K562 (cell line): ENCODE results near the gene CERS5. TPM values are rescaled to one million over a fixed set of nuclear protein-coding genes. Genes with fewer than 3 reads are reported as not detected.

Experiments used
- ATAC-seq: fragments of 200-7000 bp; cut with Tn5 transposase; 3 replicates; pipeline ENCODE4 v1.9.1; 2020; ENCODE audit warnings: moderate library complexity
- BruUV-seq: library from RNA; stranded (reverse); fragments of 400-500 nt; replicated peaks from 2 replicates; lab custom pipeline; 2021; lab: Mats Ljungman, UMichigan
- CTCF ChIA-PET: fragments of 300-600 bp; formaldehyde crosslinking; extraction: SDS; loops from one replicate; lab custom pipeline; 2021; ENCODE audit warnings: low intra/inter-chr PET ratio; lab: Yijun Ruan, JAX
- POLR2A ChIA-PET: fragments of 300-600, 350-650 bp; sonication (Branson Sonifier 250); formaldehyde crosslinking; extraction: SDS; loops from one replicate; lab custom pipeline; 2021; ENCODE audit warnings: antibody characterized with exemption, inconsistent platforms; lab: Yijun Ruan, JAX
- DNase-seq, 4 experiments: peaks; one replicate each; pipeline versions ENCODE4 v3.0.0 to v3.0.0-alpha.2; 2011 to 2018; ENCODE audit warnings: low spot score in 3 of 4, mixed read lengths in 3 of 4; ENCODE audit errors: extremely low read depth in 1 of 4
- FAIRE-seq: peaks from 2 replicates; lab custom pipeline; 2011; peaks lifted over from hg19 to GRCh38; lab: Jason Lieb, UNC
- H2AFZ ChIP-seq: 2 replicates; pipeline ENCODE4 v1.6.0; 2011; ENCODE audit warnings: low read depth, low read length, control low read depth, inconsistent platforms
- H3K27ac ChIP-seq: fragments of 200-600 bp; 3 replicates; pipeline ENCODE4 v1.8.0; 2011; ENCODE audit warnings: low read depth, mild to moderate bottlenecking, control low read depth, inconsistent platforms, low read length, moderate library complexity, mixed read lengths; ENCODE audit errors: extremely low read depth
- H3K27me3 ChIP-seq, 2 experiments: fragments of 300-600 bp in 1 of 2; 2 replicates in 1 of 2; 3 replicates in 1 of 2; pipeline versions ENCODE4 v1.6.0 to v1.8.0; 2011; ENCODE audit warnings: inconsistent platforms in 2 of 2, low read length in 2 of 2, mild to moderate bottlenecking in 1 of 2, mixed read lengths in 1 of 2, moderate library complexity in 1 of 2; ENCODE audit not compliant: control insufficient read depth in 2 of 2, insufficient read depth in 2 of 2
- H3K36me3 ChIP-seq: fragments of 300-600 bp; 3 replicates; pipeline ENCODE4 v1.8.0; 2011; ENCODE audit warnings: mild to moderate bottlenecking, low read length, inconsistent platforms; ENCODE audit not compliant: control insufficient read depth, insufficient read depth
- H3K4me1 ChIP-seq, 2 experiments: fragments of 200-600 bp in 1 of 2; replicated peaks in 1 of 2; 2 replicates in 1 of 2; 3 replicates in 1 of 2; pipeline versions ENCODE4 v1.5.1 to v1.8.0; 2011; ENCODE audit warnings: inconsistent platforms in 2 of 2, low read length in 2 of 2, mild to moderate bottlenecking in 1 of 2, mixed read lengths in 1 of 2, moderate library complexity in 1 of 2; ENCODE audit not compliant: control insufficient read depth in 2 of 2, insufficient read depth in 2 of 2
- H3K4me2 ChIP-seq: 2 replicates; pipeline ENCODE4 v1.6.1; 2011; ENCODE audit warnings: low read length, control low read depth, inconsistent platforms, mixed read lengths; ENCODE audit not compliant: insufficient read depth
- H3K4me3 ChIP-seq: fragments of 200-600 bp; sonication (generic), shearing (Covaris generic); 2 replicates; pipeline ENCODE4 v1.5.1; 2016; ENCODE audit warnings: control low read depth, inconsistent platforms
- H3K79me2 ChIP-seq: fragments of 200-600 bp; 3 replicates; pipeline ENCODE4 v1.8.0; 2011; ENCODE audit warnings: low read length, inconsistent platforms; ENCODE audit not compliant: control insufficient read depth, insufficient read depth
- H3K9ac ChIP-seq, 2 experiments: 2 replicates each; pipeline versions ENCODE4 v1.6.0 to v1.6.1; 2011; ENCODE audit warnings: low read depth in 2 of 2, low read length in 2 of 2, control low read depth in 1 of 2, inconsistent platforms in 1 of 2, mild to moderate bottlenecking in 1 of 2, mixed read lengths in 1 of 2; ENCODE audit not compliant: insufficient read depth in 1 of 2
- H3K9me1 ChIP-seq: one replicate; pipeline ENCODE4 v1.6.0; 2011; ENCODE audit warnings: inconsistent platforms, mild to moderate bottlenecking, low read length, moderate library complexity; ENCODE audit not compliant: control insufficient read depth, insufficient read depth
- H3K9me3 ChIP-seq: replicated peaks from 2 replicates; pipeline ENCODE4 v1.5.1; 2011; ENCODE audit warnings: low read depth, low read length, inconsistent platforms; ENCODE audit not compliant: control insufficient read depth, insufficient read depth
- H4K20me1 ChIP-seq: replicated peaks from 2 replicates; pipeline ENCODE4 v1.6.1; 2011; ENCODE audit warnings: low read length, inconsistent platforms, mixed read lengths; ENCODE audit not compliant: control insufficient read depth, insufficient read depth
- ARHGAP35 ChIP-seq: fragments of 450-650 bp; IDR thresholded peaks from 2 replicates; pipeline ENCODE4 v1.6.1; 2018; ENCODE audit not compliant: partially characterized antibody
- DIDO1 ChIP-seq: fragments of 450-650 bp; IDR thresholded peaks from 2 replicates; pipeline ENCODE4 v1.6.1; 2016; ENCODE audit warnings: low read depth, missing biosample characterization, missing genetic modification characterization
- FOS ChIP-seq: IDR thresholded peaks from 3 replicates; pipeline ENCODE4 v1.6.1; 2011; ENCODE audit not compliant: insufficient read length; ENCODE audit errors: extremely low read depth
- FOXK1 ChIP-seq: sonication (generic); formaldehyde crosslinking; IDR thresholded peaks from 2 replicates; pipeline ENCODE4 v1.8.0; 2022; ENCODE audit warnings: missing genetic modification reagents, mild to moderate bottlenecking, borderline replicate concordance
- RUNX1 ChIP-seq: sonication (generic); IDR thresholded peaks from 2 replicates; pipeline ENCODE4 v1.6.1; 2016; ENCODE audit warnings: antibody characterized with exemption, low read depth
- SIN3B ChIP-seq: fragments of 450-650 bp; IDR thresholded peaks from 2 replicates; pipeline ENCODE4 v1.6.1; 2017; ENCODE audit warnings: low read depth, mild to moderate bottlenecking, moderate library complexity
- ZBTB17 ChIP-seq: fragments of 450-650 bp; formaldehyde crosslinking; IDR thresholded peaks from 2 replicates; pipeline ENCODE4 v1.4.0; 2020; ENCODE audit warnings: mild to moderate bottlenecking
- WGBS: fragments of 100-300 bp; shearing (Covaris generic); methylation state at CpG from one replicate; pipeline ENCODE4 v1.1.6; 2016; ENCODE audit warnings: low coverage, mixed read lengths; ENCODE audit not compliant: insufficient coverage; ENCODE audit errors: missing lambda C conversion rate; 5-methylcytosine and 5-hydroxymethylcytosine counted together
- in situ Hi-C: fragments of 300-500 bp; cut with MboI; formaldehyde crosslinking; loops from 4 replicates; pipeline ENCODE4 v1.15.0; 2018; ENCODE audit warnings: inconsistent platforms, mixed read lengths
- intact Hi-C: fragments of 100-400 bp; cut with micrococcal nuclease; formaldehyde crosslinking; loops from 2 replicates; pipeline ENCODE4 v1.14.2; 2022
- polyA plus RNA-seq, 8 experiments: library from polyadenylated mRNA; depleted of rRNA in 4 of 8; stranded (reverse) in 5 of 8; unstranded in 3 of 8; fragments of >200 nt; fragmentation: Nextera tagmentation in 2 of 8; fragmentation: Illumina TruSeq in 1 of 8; extraction: Ambion mirVana in 2 of 8; extraction: Trizol in 1 of 8; gene quantifications; 2 replicates each; pipeline versions ENCODE4 v1.2.1 to v1.2.3, GENCODE V29; 2011 to 2014; ENCODE audit warnings: inconsistent platforms in 1 of 8, missing spikeins in 1 of 8
- total RNA-seq, 7 experiments: library from RNA; depleted of rRNA in 6 of 7; stranded (reverse); fragments of >200 nt in 6 of 7; fragmentation: Illumina TruSeq in 2 of 7; extraction: Trizol in 2 of 7; gene quantifications; 2 replicates each; pipeline versions ENCODE4 v1.2.1 to v1.2.3, GENCODE V29; 2011 to 2021; ENCODE audit warnings: low replicate concordance in 1 of 7
- TF ChIP-seq, protein P1 (sequence below): fragments of 450-650 bp; formaldehyde crosslinking; conservative IDR thresholded peaks from 2 replicates; pipeline ENCODE4 v1.4.0; 2022; ENCODE audit warnings: mild to moderate bottlenecking, missing genetic modification characterization
- TF ChIP-seq, protein P2 (sequence below): IDR thresholded peaks from 3 replicates; pipeline ENCODE4 v1.6.1; 2011; ENCODE audit warnings: borderline replicate concordance, mild to moderate bottlenecking, moderate library complexity; ENCODE audit not compliant: insufficient read length; ENCODE audit errors: extremely low read depth
- TF ChIP-seq, protein P3 (sequence below): fragments of 450-650 bp; formaldehyde crosslinking; IDR thresholded peaks from 2 replicates; pipeline ENCODE4 v1.4.0; 2020; ENCODE audit warnings: mild to moderate bottlenecking
- TF ChIP-seq, protein P4 (sequence below), 2 experiments: fragments of 250-450 bp in 1 of 2; fragments of 450-650 bp in 1 of 2; sonication (Bioruptor Pico) in 1 of 2; IDR thresholded peaks; 2 replicates each; pipeline versions ENCODE4 v1.6.1 to v1.8.0; 2016 to 2021; ENCODE audit warnings: mild to moderate bottlenecking in 2 of 2, moderate library complexity in 2 of 2, missing compliant biosample characterization in 1 of 2, missing genetic modification characterization in 1 of 2
- TF ChIP-seq, protein P5 (sequence below): fragments of 450-650 bp; IDR thresholded peaks from 2 replicates; pipeline ENCODE4 v1.6.1; 2016
- TF ChIP-seq, protein P6 (sequence below): sonication (generic); formaldehyde crosslinking; IDR thresholded peaks from 2 replicates; pipeline ENCODE4 v1.9.0; 2022; ENCODE audit warnings: mild to moderate bottlenecking, missing genetic modification reagents

The CERS5 gene
- total and polyA plus RNA-seq, 9 of the 15 experiments (the other 6 are each of a cell fraction or from before 2014, with no cell fraction given), result 6.1 to 47.5 (median 17.8) TPM

DNA sequence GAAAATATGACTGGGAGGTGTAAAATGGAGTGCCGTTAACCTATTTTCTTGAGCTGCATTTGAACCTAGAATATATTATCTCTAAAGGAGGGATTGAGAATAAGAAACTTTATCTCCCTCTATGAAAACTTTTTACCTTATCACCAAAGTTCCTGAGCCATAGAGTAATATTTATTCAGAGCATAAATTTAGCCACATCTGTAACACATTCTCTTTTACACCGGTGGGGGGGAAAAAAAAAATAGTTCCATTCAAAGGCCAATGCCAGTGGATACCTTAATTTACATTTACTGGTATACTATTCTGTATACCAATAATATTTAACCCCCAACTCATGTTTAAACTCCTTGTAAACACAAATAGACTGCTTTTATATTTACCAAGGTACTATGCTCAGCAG, 21.7 kb downstream of the CERS5 start:
- ChIA-PET POLR2A (interaction anchor here (1.0 kb wide), 1 partner anchor 10 kb away, joined by 3 read pairs; no protein-coding TSS in a partner anchor), CTCF (interaction anchor here (0.7 kb wide), 1 partner anchor 232 kb away, joined by 4 read pairs; no protein-coding TSS in a partner anchor)
- intact Hi-C loops (no loop called here), in situ Hi-C loops (no loop called here)
- no peaks in the 10 kb centered on the region for H3K27me3 ChIP-seq
- DNase-seq (no peak), ATAC-seq (no peak), FAIRE-seq (no peak)
- H3K4me1 ChIP-seq, result peaks cover 0 to 4% of the 10 kb centered on the region in 2 experiments; a peak in 1 of 5 replicates
- no peaks in the 10 kb centered on the region for H4K20me1 ChIP-seq
- 74% methylated on average over 2 of the region's 2 CpGs for whole genome bisulfite sequencing
- no peak overlapping the region for H2AFZ ChIP-seq
- no peak overlapping the region for H3K27ac ChIP-seq
- peaks cover 22% of the 10 kb centered on the region; the same call in 2 of the 3 replicates for H3K36me3 ChIP-seq
- no peaks in the 10 kb centered on the region for H3K9me3 ChIP-seq
- H3K9ac ChIP-seq, result no peak overlapping the region
- H3K9me1 ChIP-seq, result no peaks in the 10 kb centered on the region
- no TSS peak for BruUV-seq
- H3K4me3 ChIP-seq, result no peak overlapping the region
- H3K79me2 ChIP-seq, result peaks cover 8% of the 10 kb centered on the region; the same call in 1 of the 3 replicates
- no peak overlapping the region for H3K4me2 ChIP-seq
- TF ChIP-seq, protein P1, sequence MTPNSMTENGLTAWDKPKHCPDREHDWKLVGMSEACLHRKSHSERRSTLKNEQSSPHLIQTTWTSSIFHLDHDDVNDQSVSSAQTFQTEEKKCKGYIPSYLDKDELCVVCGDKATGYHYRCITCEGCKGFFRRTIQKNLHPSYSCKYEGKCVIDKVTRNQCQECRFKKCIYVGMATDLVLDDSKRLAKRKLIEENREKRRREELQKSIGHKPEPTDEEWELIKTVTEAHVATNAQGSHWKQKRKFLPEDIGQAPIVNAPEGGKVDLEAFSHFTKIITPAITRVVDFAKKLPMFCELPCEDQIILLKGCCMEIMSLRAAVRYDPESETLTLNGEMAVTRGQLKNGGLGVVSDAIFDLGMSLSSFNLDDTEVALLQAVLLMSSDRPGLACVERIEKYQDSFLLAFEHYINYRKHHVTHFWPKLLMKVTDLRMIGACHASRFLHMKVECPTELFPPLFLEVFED (CRISPR knock-in tag), result no peak
- TF ChIP-seq, protein P2, sequence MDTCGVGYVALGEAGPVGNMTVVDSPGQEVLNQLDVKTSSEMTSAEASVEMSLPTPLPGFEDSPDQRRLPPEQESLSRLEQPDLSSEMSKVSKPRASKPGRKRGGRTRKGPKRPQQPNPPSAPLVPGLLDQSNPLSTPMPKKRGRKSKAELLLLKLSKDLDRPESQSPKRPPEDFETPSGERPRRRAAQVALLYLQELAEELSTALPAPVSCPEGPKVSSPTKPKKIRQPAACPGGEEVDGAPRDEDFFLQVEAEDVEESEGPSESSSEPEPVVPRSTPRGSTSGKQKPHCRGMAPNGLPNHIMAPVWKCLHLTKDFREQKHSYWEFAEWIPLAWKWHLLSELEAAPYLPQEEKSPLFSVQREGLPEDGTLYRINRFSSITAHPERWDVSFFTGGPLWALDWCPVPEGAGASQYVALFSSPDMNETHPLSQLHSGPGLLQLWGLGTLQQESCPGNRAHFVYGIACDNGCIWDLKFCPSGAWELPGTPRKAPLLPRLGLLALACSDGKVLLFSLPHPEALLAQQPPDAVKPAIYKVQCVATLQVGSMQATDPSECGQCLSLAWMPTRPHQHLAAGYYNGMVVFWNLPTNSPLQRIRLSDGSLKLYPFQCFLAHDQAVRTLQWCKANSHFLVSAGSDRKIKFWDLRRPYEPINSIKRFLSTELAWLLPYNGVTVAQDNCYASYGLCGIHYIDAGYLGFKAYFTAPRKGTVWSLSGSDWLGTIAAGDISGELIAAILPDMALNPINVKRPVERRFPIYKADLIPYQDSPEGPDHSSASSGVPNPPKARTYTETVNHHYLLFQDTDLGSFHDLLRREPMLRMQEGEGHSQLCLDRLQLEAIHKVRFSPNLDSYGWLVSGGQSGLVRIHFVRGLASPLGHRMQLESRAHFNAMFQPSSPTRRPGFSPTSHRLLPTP, result no peak
- TF ChIP-seq, protein P3, sequence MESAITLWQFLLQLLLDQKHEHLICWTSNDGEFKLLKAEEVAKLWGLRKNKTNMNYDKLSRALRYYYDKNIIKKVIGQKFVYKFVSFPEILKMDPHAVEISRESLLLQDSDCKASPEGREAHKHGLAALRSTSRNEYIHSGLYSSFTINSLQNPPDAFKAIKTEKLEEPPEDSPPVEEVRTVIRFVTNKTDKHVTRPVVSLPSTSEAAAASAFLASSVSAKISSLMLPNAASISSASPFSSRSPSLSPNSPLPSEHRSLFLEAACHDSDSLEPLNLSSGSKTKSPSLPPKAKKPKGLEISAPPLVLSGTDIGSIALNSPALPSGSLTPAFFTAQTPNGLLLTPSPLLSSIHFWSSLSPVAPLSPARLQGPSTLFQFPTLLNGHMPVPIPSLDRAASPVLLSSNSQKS (CRISPR knock-in tag), result no peak
- TF ChIP-seq, protein P4, sequence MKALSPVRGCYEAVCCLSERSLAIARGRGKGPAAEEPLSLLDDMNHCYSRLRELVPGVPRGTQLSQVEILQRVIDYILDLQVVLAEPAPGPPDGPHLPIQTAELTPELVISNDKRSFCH (CRISPR knock-in tag; IDR thresholded peaks at IDR 0.05), result no peak
- TF ChIP-seq, protein P4 (tag; IDR thresholded peaks at IDR 0.05), result no peak
- TF ChIP-seq ARHGAP35, result no peak
- TF ChIP-seq, protein P5, sequence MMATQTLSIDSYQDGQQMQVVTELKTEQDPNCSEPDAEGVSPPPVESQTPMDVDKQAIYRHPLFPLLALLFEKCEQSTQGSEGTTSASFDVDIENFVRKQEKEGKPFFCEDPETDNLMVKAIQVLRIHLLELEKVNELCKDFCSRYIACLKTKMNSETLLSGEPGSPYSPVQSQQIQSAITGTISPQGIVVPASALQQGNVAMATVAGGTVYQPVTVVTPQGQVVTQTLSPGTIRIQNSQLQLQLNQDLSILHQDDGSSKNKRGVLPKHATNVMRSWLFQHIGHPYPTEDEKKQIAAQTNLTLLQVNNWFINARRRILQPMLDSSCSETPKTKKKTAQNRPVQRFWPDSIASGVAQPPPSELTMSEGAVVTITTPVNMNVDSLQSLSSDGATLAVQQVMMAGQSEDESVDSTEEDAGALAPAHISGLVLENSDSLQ, result no peak
- TF ChIP-seq DIDO1 (tag), result no peak
- TF ChIP-seq, protein P6, sequence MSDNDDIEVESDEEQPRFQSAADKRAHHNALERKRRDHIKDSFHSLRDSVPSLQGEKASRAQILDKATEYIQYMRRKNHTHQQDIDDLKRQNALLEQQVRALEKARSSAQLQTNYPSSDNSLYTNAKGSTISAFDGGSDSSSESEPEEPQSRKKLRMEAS (CRISPR knock-in tag), result no peak
- TF ChIP-seq SIN3B, result no peak
- no peak for TF ChIP-seq ZBTB17 (CRISPR knock-in tag)
- no peak for TF ChIP-seq FOS
- no peak for TF ChIP-seq FOXK1 (CRISPR knock-in tag)
- TF ChIP-seq RUNX1, result no peak
